Stimulated activated naive CD8-positive, alpha-beta T cell treated with anti-CD3 and anti-CD28 coated beads, Interleukin-15, Interleukin-2, amounts not matched to agents 100 ng/mL and 50 ng/mL, for 24 hours (primary cell): Measurements from ENCODE around the gene WDR33.
A peak's percentile ranks its signal among the peaks of the same experiment; 100 is the strongest.
"Not testable (repeated sequence)": the region's sequence is repeated elsewhere in the genome, so short reads cannot be mapped to it uniquely, and the experiment has no call there.

Experiments used
- H3K27ac Mint-ChIP-seq: one replicate; pipeline ENCODE4 v1.8.0; 2021; ENCODE audit warnings: mild to moderate bottlenecking, mixed read lengths
- H3K27me3 Mint-ChIP-seq: one replicate; pipeline ENCODE4 v1.8.0; 2021; ENCODE audit warnings: mixed read lengths
- H3K36me3 Mint-ChIP-seq: one replicate; pipeline ENCODE4 v1.8.0; 2021; ENCODE audit warnings: low read depth, mixed read lengths
- H3K4me1 Mint-ChIP-seq: one replicate; pipeline ENCODE4 v1.8.0; 2021; ENCODE audit warnings: low read depth, mixed read lengths
- H3K4me3 Mint-ChIP-seq: one replicate; pipeline ENCODE4 v1.8.0; 2021; ENCODE audit warnings: mild to moderate bottlenecking, mixed read lengths
- H3K9me3 Mint-ChIP-seq: one replicate; pipeline ENCODE4 v1.8.0; 2021; ENCODE audit warnings: mixed read lengths

The WDR33 gene

GRCh38 chr2:127762846-127763245 is 48.1 kb downstream of the WDR33 start:
- H3K4me3 Mint-ChIP-seq: no peak overlapping the region
- H3K36me3 Mint-ChIP-seq: peaks cover 81% of the 10 kb centered on the region
- peaks cover 25% of the 10 kb centered on the region for H3K4me1 Mint-ChIP-seq
- H3K9me3 Mint-ChIP-seq: no peaks in the 10 kb centered on the region
- no peaks in the 10 kb centered on the region for H3K27me3 Mint-ChIP-seq
- peak overlapping the region; percentile 61 for H3K27ac Mint-ChIP-seq

GRCh38 chr2:127762441-127762840 is 48.5 kb downstream of the WDR33 start:
- H3K4me3 Mint-ChIP-seq: no peak overlapping the region
- H3K4me1 Mint-ChIP-seq: peaks cover 25% of the 10 kb centered on the region
- peaks cover 81% of the 10 kb centered on the region for H3K36me3 Mint-ChIP-seq
- H3K27me3 Mint-ChIP-seq: no peaks in the 10 kb centered on the region
- H3K9me3 Mint-ChIP-seq: no peaks in the 10 kb centered on the region
- peak overlapping the region; percentile 61 for H3K27ac Mint-ChIP-seq

- no peak overlapping the region for H3K4me3 Mint-ChIP-seq
- peaks cover 76% of the 10 kb centered on the region for H3K36me3 Mint-ChIP-seq
- H3K27me3 Mint-ChIP-seq: no peaks in the 10 kb centered on the region
- peaks cover 25% of the 10 kb centered on the region for H3K4me1 Mint-ChIP-seq
- H3K9me3 Mint-ChIP-seq: no peaks in the 10 kb centered on the region
- H3K27ac Mint-ChIP-seq: peak overlapping the region; percentile 21
These were observed 51.0 kb downstream of the WDR33 start for GRCh38 chr2:127759931-127760330.

GRCh38 chr2:127754186-127754585 is 56.8 kb downstream of the WDR33 start:
- peaks cover 54% of the 10 kb centered on the region for H3K36me3 Mint-ChIP-seq
- H3K9me3 Mint-ChIP-seq: no peaks in the 10 kb centered on the region
- H3K4me1 Mint-ChIP-seq: peaks cover 10% of the 10 kb centered on the region
- no peaks in the 10 kb centered on the region for H3K27me3 Mint-ChIP-seq
- no peak overlapping the region for H3K27ac Mint-ChIP-seq
- no peak overlapping the region for H3K4me3 Mint-ChIP-seq

GRCh38 chr2:127753374-127753773 is 57.6 kb downstream of the WDR33 start:
- Mint-ChIP-seq H3K9me3 (no peaks in the 10 kb centered on the region), H3K4me3 (no peak overlapping the region), H3K36me3 (peaks cover 49% of the 10 kb centered on the region), H3K4me1 (peaks cover 12% of the 10 kb centered on the region), H3K27me3 (no peaks in the 10 kb centered on the region), H3K27ac (no peak overlapping the region)

- Mint-ChIP-seq H3K27ac (peak overlapping the region; percentile 53), H3K4me1 (peaks cover 19% of the 10 kb centered on the region), H3K36me3 (peaks cover 41% of the 10 kb centered on the region)
- not testable (repeated sequence) for H3K27me3 Mint-ChIP-seq, H3K9me3 Mint-ChIP-seq, H3K4me3 Mint-ChIP-seq
These were observed 61.4 kb downstream of the WDR33 start for GRCh38 chr2:127749537-127749936.

- H3K27me3 Mint-ChIP-seq: no peaks in the 10 kb centered on the region
- no peak overlapping the region for H3K27ac Mint-ChIP-seq
- peaks cover 38% of the 10 kb centered on the region for H3K4me1 Mint-ChIP-seq
- H3K36me3 Mint-ChIP-seq: peaks cover 55% of the 10 kb centered on the region
- H3K9me3 Mint-ChIP-seq: no peaks in the 10 kb centered on the region
- no peak overlapping the region for H3K4me3 Mint-ChIP-seq
These were observed 63.4 kb downstream of the WDR33 start for GRCh38 chr2:127747621-127748020.

- Mint-ChIP-seq H3K4me3 (no peak overlapping the region), H3K27ac (no peak overlapping the region), H3K9me3 (no peaks in the 10 kb centered on the region), H3K4me1 (peaks cover 50% of the 10 kb centered on the region), H3K27me3 (no peaks in the 10 kb centered on the region), H3K36me3 (peaks cover 74% of the 10 kb centered on the region)
These were observed 67.4 kb downstream of the WDR33 start for GRCh38 chr2:127743477-127744026.

GRCh38 chr2:127740665-127741288 is 70.2 kb downstream of the WDR33 start:
- peaks cover 61% of the 10 kb centered on the region for H3K4me1 Mint-ChIP-seq
- peak overlapping the region; percentile 43 for H3K27ac Mint-ChIP-seq
- H3K9me3 Mint-ChIP-seq: no peaks in the 10 kb centered on the region
- H3K36me3 Mint-ChIP-seq: peaks cover 81% of the 10 kb centered on the region
- no peak overlapping the region for H3K4me3 Mint-ChIP-seq
- H3K27me3 Mint-ChIP-seq: no peaks in the 10 kb centered on the region

- Mint-ChIP-seq H3K9me3 (no peaks in the 10 kb centered on the region), H3K27me3 (no peaks in the 10 kb centered on the region), H3K4me3 (no peak overlapping the region), H3K4me1 (peaks cover 57% of the 10 kb centered on the region), H3K36me3 (peaks cover 77% of the 10 kb centered on the region), H3K27ac (no peak overlapping the region)
These were observed 71.2 kb downstream of the WDR33 start for GRCh38 chr2:127739800-127740199.

GRCh38 chr2:127737892-127738291 is 73.1 kb downstream of the WDR33 start:
- no peaks in the 10 kb centered on the region for H3K27me3 Mint-ChIP-seq
- H3K9me3 Mint-ChIP-seq: no peaks in the 10 kb centered on the region
- H3K36me3 Mint-ChIP-seq: peaks cover 58% of the 10 kb centered on the region
- peaks cover 37% of the 10 kb centered on the region for H3K4me1 Mint-ChIP-seq
- no peak overlapping the region for H3K4me3 Mint-ChIP-seq
- H3K27ac Mint-ChIP-seq: no peak overlapping the region

GRCh38 chr2:127735537-127736399 is 75.2 kb downstream of the WDR33 start:
- Mint-ChIP-seq H3K4me1 (peaks cover 22% of the 10 kb centered on the region), H3K27ac (no peak overlapping the region), H3K36me3 (peaks cover 46% of the 10 kb centered on the region), H3K4me3 (no peak overlapping the region), H3K9me3 (no peaks in the 10 kb centered on the region), H3K27me3 (no peaks in the 10 kb centered on the region)

- Mint-ChIP-seq H3K4me3 (no peak overlapping the region), H3K9me3 (no peaks in the 10 kb centered on the region), H3K27me3 (no peaks in the 10 kb centered on the region), H3K27ac (no peak overlapping the region), H3K4me1 (peaks cover 18% of the 10 kb centered on the region), H3K36me3 (peaks cover 43% of the 10 kb centered on the region)
These were observed 75.9 kb downstream of the WDR33 start for GRCh38 chr2:127735044-127735443.

- no peaks in the 10 kb centered on the region for H3K9me3 Mint-ChIP-seq
- no peaks in the 10 kb centered on the region for H3K27me3 Mint-ChIP-seq
- H3K4me3 Mint-ChIP-seq: no peak overlapping the region
- no peak overlapping the region for H3K27ac Mint-ChIP-seq
- H3K36me3 Mint-ChIP-seq: peaks cover 39% of the 10 kb centered on the region
- H3K4me1 Mint-ChIP-seq: peaks cover 13% of the 10 kb centered on the region
These were observed 77.0 kb downstream of the WDR33 start for GRCh38 chr2:127733816-127734537.
